Stimulated activated CD4-positive, alpha-beta T cell treated with anti-CD3 and anti-CD28 coated beads, Interleukin-15, amount 100 ng/mL, for 48 hours (primary cell): ENCODE measurements around the gene SND1.

Experiments
- DNase-seq, 2 donors: peaks; one replicate each; pipeline ENCODE4 v3.0.0-alpha.2; 2020; ENCODE audit warnings: low read depth in 2 of 2

Gene SND1

DNA sequence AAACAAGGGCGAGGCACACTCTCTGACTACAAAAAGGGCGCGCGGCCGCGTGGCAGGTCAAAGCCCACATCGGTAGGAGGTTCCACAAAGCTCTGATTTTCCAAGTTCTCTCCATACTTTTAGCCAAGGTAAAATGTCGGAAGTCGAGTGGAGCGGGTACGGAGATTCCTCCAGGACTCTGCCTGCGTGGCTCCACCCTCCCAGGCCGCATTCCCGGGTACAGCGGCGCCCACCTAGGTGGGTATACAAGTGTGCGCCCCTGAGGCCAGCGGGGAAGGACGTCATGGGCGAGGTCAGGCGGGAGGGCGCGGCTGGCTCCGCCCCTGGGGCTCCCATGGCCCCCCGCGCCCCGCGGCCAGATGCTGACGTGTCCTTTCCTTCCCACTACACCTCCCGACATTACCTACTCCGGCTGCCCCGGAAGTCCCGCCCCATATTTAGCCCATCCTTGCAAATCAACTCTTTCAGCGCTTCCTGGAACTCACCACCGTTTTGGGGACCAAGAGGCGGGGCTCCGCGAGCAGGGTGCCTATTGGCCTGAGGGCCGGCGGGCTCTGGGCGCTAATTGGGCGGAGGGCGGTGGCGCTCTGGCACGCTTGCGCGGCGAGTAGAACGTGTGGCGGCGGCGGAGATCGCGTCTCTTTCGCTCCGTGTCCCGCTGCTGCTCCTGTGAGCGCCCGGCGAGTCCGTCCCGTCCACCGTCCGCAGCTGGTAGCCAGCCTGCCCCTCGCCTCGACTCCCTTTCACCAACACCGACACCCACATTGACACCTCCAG lies at the start of gene SND1:
Gene SND1, plus strand, starts transcription at position 639 of the 777 bp plus-strand sequence. CDS start 180 bp downstream, outside the sequence.
- peak; percentile 97 to 98 for DNase-seq

DNA sequence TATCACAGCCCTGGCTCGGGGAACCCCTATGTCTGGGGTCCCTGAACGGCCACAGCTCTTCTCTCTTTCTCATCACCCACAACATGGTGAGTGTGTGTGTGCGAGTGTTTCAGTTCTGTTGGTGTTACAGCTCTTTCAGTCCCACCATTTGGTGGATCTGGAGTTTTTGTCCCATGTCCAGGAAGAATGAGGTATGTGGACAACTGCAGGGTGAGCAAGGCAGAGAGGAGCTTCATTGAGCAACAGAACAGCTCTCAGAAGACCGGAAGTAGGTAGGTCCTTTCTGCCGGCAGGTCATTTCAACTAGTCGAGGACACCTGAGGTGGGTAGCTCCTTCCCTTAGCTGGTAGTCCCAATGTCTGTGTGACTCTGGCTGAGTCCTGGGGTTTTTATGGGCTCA lies 43.5 kb upstream of the SND1 start:
- DNase-seq = no peak

GRCh38 chr7:127609297-127609696 lies 42.7 kb upstream of the SND1 start:
- no peak for DNase-seq

DNA sequence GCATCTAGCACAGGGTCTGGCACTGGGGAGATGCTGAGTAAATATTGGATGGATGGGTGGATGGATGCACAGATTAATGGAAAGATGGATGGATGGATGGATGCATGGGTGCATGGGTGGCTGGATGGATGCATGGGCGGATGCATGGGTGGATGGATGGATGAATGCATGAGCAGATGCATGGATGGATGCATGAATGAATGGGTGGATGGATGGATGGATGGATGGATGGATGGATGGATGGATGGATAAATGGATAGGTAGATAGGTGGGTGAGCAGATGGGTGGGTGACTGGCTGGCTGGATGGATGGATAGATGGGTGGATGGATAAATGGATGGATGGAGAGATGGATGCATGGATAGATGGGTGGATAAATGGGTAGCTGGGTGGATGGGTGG lies 39.7 kb upstream of the SND1 start:
- DNase-seq = no peak

GRCh38 chr7:127616724-127617123 lies 35.3 kb upstream of the SND1 start:
- no peak for DNase-seq

GRCh38 chr7:127618042-127618441 lies 34.0 kb upstream of the SND1 start, which contains the start of gene PAX4:
PAX4 (minus strand) TSS chr7:127618142; CDS start chr7:127615928, 2,214 bp downstream.
- no peak for DNase-seq

GRCh38 chr7:127618775-127619174 lies 33.2 kb upstream of the SND1 start:
- no peak for DNase-seq

GRCh38 chr7:127619681-127620405 lies 32.2 kb upstream of the SND1 start:
- DNase-seq = no peak

- DNase-seq = no peak
Observed at GRCh38 chr7:127620406-127621233, 31.4 kb upstream of the SND1 start.

DNA sequence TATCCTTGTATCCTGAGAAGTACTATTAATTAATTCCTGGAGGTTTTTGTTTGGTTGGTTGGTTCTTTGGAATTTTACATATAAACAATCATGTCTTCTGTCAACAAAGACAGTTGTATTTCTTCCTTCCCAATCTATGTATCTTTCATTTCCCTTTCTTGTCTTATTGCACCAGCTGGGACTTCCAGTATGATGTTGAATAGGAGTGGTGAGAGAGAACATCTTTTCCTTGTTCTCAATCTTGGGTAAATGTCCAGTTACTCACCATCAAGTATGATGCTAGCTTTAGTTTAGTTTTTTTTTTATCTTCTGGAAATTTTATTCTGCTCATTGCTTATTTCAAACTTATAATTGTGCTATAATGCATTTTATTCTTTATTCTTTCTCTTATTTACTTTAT lies 26.7 kb upstream of the SND1 start:
- no peak for DNase-seq

- DNase-seq = no peak
Observed at GRCh38 chr7:127628445-127628844, 23.5 kb upstream of the SND1 start.

- DNase-seq = peak in 1 of 2 donors; percentile 17
Observed at GRCh38 chr7:127629268-127629854, 22.6 kb upstream of the SND1 start.

- DNase-seq = no peak
Observed at GRCh38 chr7:127632276-127632910, 19.6 kb upstream of the SND1 start.

DNA sequence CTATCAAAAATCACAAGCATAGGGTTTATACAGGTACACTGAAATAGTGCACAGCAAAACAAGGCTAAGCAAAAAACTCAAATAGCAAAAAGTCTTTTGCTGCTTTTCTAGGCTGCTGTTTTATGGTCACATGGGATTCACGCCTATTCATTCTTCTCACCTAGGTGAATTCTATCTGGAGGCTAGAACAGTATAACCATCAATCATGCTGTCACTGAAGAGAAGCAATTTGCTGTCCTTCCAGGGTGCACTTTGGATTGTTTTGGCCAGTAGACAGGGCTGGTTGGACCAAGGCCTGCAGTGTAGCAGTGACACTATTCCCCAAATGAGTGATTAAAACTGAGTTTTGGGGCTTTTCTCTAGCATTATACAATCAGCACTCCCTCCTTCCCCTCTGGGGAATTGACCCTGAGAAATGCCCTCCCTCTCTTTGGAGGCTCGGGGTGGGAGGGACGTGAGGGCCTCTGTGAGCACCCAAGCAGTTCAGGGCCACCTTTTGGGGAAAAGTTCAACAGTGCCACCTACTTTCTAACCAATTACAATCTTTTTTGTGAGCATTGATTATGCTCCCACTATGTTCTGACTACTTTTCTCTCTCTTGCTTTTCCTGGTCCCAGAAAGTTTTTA lies 16.2 kb upstream of the SND1 start:
- DNase-seq = no peak

DNA sequence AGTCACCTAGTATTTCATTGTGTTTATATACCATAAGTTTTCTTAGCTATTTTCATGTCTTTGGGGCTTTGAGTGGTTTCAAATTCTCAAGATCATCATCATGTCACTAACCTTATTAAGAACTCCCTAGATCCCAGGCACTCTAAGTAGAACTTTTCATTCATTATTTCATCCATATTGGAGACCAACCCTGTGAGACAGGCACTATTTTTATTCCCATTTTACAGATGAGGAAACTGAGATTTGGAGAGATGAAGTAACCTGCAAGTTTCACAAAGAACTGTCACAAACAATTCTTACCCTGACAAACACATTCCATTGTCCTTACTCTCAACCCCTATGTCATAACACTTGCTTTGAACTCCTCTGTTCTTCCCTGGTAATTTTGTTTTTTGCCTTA lies 13.8 kb upstream of the SND1 start:
- DNase-seq = no peak

GRCh38 chr7:127644484-127644883 lies 7.5 kb upstream of the SND1 start:
- no peak for DNase-seq

- no peak for DNase-seq
Observed at GRCh38 chr7:127647636-127648035, 4.4 kb upstream of the SND1 start.

- DNase-seq = no peak
Observed at GRCh38 chr7:127648986-127649385, 3.0 kb upstream of the SND1 start.

DNA sequence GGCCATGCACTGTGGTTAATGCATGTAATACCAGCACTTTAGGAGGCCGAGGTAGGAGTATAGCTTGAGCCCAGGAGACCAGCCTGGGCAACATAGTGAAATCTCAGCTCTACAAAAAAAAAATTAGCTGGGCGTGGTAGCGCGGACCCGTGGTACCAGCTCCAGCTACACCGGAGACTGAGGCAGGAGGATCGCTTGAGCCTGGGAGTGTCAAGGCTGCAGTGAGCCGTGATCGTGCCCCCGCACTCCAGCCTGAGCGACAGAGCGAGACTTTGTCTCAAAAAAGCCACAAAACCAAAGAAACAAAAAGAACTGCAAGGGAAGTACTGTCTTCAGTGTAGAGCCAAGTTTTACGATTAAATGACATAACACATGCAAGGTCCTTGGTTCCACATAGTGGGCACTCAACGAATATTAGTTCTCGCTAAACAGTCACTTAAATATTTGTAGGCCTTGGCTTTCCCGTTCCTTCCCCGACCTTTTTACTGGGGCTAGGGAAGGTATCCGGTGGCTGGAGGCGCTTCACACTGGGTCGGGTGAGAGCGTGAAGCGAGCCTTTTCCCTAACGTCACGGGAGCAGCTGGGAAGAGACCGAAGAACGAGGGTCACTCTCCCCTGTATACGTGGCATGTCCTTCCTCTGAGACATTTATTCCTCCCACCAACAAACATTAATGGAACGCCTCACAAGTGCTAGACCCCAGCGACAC lies 993 bp upstream of the SND1 start:
- DNase-seq = no peak
